CD14-positive monocyte (primary cell): Measurements from ENCODE around the gene ADK. TPM values are rescaled to one million over a fixed set of nuclear protein-coding genes. Genes with fewer than 3 reads are reported as not detected.

Source experiments
- DNase-seq, 3 donors: peaks; one replicate each; pipeline ENCODE4 v3.0.0-alpha.2; 2011 to 2022
- H2AFZ ChIP-seq: 2 replicates; pipeline ENCODE4 v1.6.0; 2012; ENCODE audit warnings: mild to moderate bottlenecking, low read depth, low read length, inconsistent platforms; ENCODE audit not compliant: insufficient read depth, poor library complexity, severe bottlenecking
- H3K27ac ChIP-seq, 2 donors: 1 replicate in 1 of 2; 2 replicates in 1 of 2; pipeline ENCODE4 v1.5.1; 2012 to 2013; ENCODE audit warnings: low read length in 2 of 2, control low read depth in 1 of 2, inconsistent platforms in 1 of 2, low read depth in 1 of 2, mild to moderate bottlenecking in 1 of 2
- H3K27me3 ChIP-seq, 2 donors: one replicate each; pipeline versions ENCODE4 v1.6.0 to v1.6.1; 2011 to 2013; ENCODE audit warnings: low read length in 2 of 2; ENCODE audit not compliant: control insufficient read depth in 2 of 2, insufficient read depth in 2 of 2
- H3K36me3 ChIP-seq, 2 donors: replicated peaks in 1 of 2; 1 replicate in 1 of 2; 2 replicates in 1 of 2; pipeline versions ENCODE4 v1.5.1 to v1.6.1; 2012 to 2013; ENCODE audit warnings: low read length in 2 of 2, control low read depth in 1 of 2, inconsistent platforms in 1 of 2, mild to moderate bottlenecking in 1 of 2; ENCODE audit not compliant: insufficient read depth in 2 of 2, control insufficient read depth in 1 of 2
- H3K4me1 ChIP-seq, 2 donors: 1 replicate in 1 of 2; 2 replicates in 1 of 2; pipeline versions ENCODE4 v1.5.1 to v1.6.1; 2012 to 2013; ENCODE audit warnings: low read length in 2 of 2, control low read depth in 1 of 2, inconsistent platforms in 1 of 2, mild to moderate bottlenecking in 1 of 2, moderate library complexity in 1 of 2; ENCODE audit not compliant: insufficient read depth in 2 of 2, control insufficient read depth in 1 of 2
- H3K4me2 ChIP-seq: replicated peaks from 2 replicates; pipeline ENCODE3; 2012; ENCODE audit warnings: low read length, moderate library complexity, mild to moderate bottlenecking; ENCODE audit not compliant: poor library complexity, severe bottlenecking; ENCODE audit errors: extremely low read depth
- H3K4me3 ChIP-seq, 3 experiments: fragments of 200-600 bp in 1 of 3; sonication (generic) in 1 of 3; replicated peaks in 1 of 3; 1 replicate in 2 of 3; 2 replicates in 1 of 3; pipeline ENCODE4 v1.5.1; 2011 to 2013; ENCODE audit warnings: low read length in 3 of 3, mild to moderate bottlenecking in 3 of 3, control low read depth in 2 of 3, low read depth in 2 of 3, inconsistent platforms in 1 of 3, moderate library complexity in 1 of 3
- H3K79me2 ChIP-seq: 2 replicates; pipeline ENCODE4 v1.6.0; 2012; ENCODE audit warnings: mild to moderate bottlenecking, control low read depth, inconsistent platforms, low read length, moderate library complexity; ENCODE audit not compliant: insufficient read depth
- H3K9ac ChIP-seq: 2 replicates; pipeline ENCODE4 v1.6.0; 2017; ENCODE audit warnings: low read length, mild to moderate bottlenecking; ENCODE audit not compliant: insufficient read depth, poor library complexity, severe bottlenecking
- H3K9me3 ChIP-seq, 2 donors: replicated peaks in 1 of 2; 1 replicate in 1 of 2; 2 replicates in 1 of 2; pipeline versions ENCODE4 v1.5.1 to v1.6.1; 2012 to 2013; ENCODE audit warnings: low read length in 2 of 2, control low read depth in 1 of 2; ENCODE audit not compliant: control insufficient read depth in 1 of 2, insufficient read depth in 1 of 2
- H4K20me1 ChIP-seq: 2 replicates; pipeline ENCODE4 v1.6.0; 2012; ENCODE audit warnings: mild to moderate bottlenecking, low read length, control low read depth, moderate library complexity; ENCODE audit not compliant: insufficient read depth
- H3K27ac Mint-ChIP-seq, 7 donors: one replicate each; pipeline ENCODE4 v1.8.0; 2020; ENCODE audit warnings: mild to moderate bottlenecking in 7 of 7, mixed read lengths in 7 of 7, moderate library complexity in 6 of 7, inconsistent platforms in 2 of 7
- H3K27me3 Mint-ChIP-seq, 3 donors: one replicate each; pipeline ENCODE4 v1.8.0; 2021 to 2022; ENCODE audit warnings: low read depth in 3 of 3, mild to moderate bottlenecking in 3 of 3, mixed read lengths in 3 of 3, moderate library complexity in 3 of 3, inconsistent platforms in 1 of 3
- H3K36me3 Mint-ChIP-seq, 2 donors: one replicate each; pipeline ENCODE4 v1.8.0; 2020; ENCODE audit warnings: mixed read lengths in 2 of 2, inconsistent platforms in 1 of 2, mild to moderate bottlenecking in 1 of 2
- H3K4me1 Mint-ChIP-seq: one replicate; pipeline ENCODE4 v1.8.0; 2020; ENCODE audit warnings: mild to moderate bottlenecking, mixed read lengths
- H3K4me3 Mint-ChIP-seq, 2 donors: one replicate each; pipeline ENCODE4 v1.8.0; 2020; ENCODE audit warnings: mild to moderate bottlenecking in 2 of 2, mixed read lengths in 2 of 2, moderate library complexity in 1 of 2
- H3K9me3 Mint-ChIP-seq, 7 donors: one replicate each; pipeline ENCODE4 v1.8.0; 2020 to 2022; ENCODE audit warnings: mixed read lengths in 7 of 7, mild to moderate bottlenecking in 6 of 7, moderate library complexity in 6 of 7, inconsistent platforms in 2 of 7
- CTCF ChIP-seq: fragments of 200-600 bp; IDR thresholded peaks from one replicate; pipeline ENCODE4 v1.8.0; 2022; ENCODE audit warnings: antibody characterized with exemption, mild to moderate bottlenecking
- WGBS: methylation state at CpG from one replicate; pipeline ENCODE4 v1.1.5; 2013; ENCODE audit warnings: missing lambda C conversion rate; ENCODE audit not compliant: insufficient coverage; 5-methylcytosine and 5-hydroxymethylcytosine counted together
- intact Hi-C, 2 donors: fragments of 100-400 bp; cut with micrococcal nuclease; formaldehyde crosslinking; loops; one replicate each; pipeline versions ENCODE4 v1.15.0 to v1.15.1; 2023
- polyA plus RNA-seq, 3 donors: library from polyadenylated mRNA; depleted of rRNA in 1 of 3; unstranded in 2 of 3; stranded (reverse) in 1 of 3; fragments of 300-500 nt in 2 of 3; fragments of >200 nt in 1 of 3; fragmentation: Illumina TruSeq in 2 of 3; gene quantifications; 1 replicate in 2 of 3; 2 replicates in 1 of 3; pipeline ENCODE4 v1.2.3, GENCODE V29; 2012 to 2021

The ADK gene
- polyA plus RNA-seq, 3 donors = 6.4 to 38.2 (median 35.7) TPM

GRCh38 chr10:74589226-74589673 lies 438.2 kb downstream of the ADK start:
- H3K9ac ChIP-seq = no peak overlapping the region
- H3K4me1 ChIP-seq = peaks cover 0 to 4% of the 10 kb centered on the region in 2 donors
- Mint-ChIP-seq H3K27ac (peak overlapping the region in 1 of 7 donors; percentile 20), H3K4me3 (no peak overlapping the region), H3K36me3 (peaks cover 0 to 6% of the 10 kb centered on the region in 2 donors), H3K9me3 (no peaks in the 10 kb centered on the region), H3K4me1 (peaks cover 16% of the 10 kb centered on the region), H3K27me3 (no peaks in the 10 kb centered on the region)
- H3K4me3 ChIP-seq = no peak overlapping the region
- intact Hi-C loops = no loop called here
- no peaks in the 10 kb centered on the region for H3K27me3 ChIP-seq
- no peak for TF ChIP-seq CTCF
- no peak overlapping the region for H3K27ac ChIP-seq
- H3K79me2 ChIP-seq = no peaks in the 10 kb centered on the region
- WGBS = 49% methylated on average over 3 of the region's 6 CpGs
- no peaks in the 10 kb centered on the region for H4K20me1 ChIP-seq
- no peak overlapping the region for H3K4me2 ChIP-seq
- H3K36me3 ChIP-seq = peaks cover 6 to 12% of the 10 kb centered on the region in 2 donors
- no peak for DNase-seq
- no peaks in the 10 kb centered on the region for H3K9me3 ChIP-seq
- H2AFZ ChIP-seq = no peak overlapping the region

- Histone ChIP-seq H4K20me1 (no peaks in the 10 kb centered on the region), H2AFZ (no peak overlapping the region), H3K4me1 (peaks cover 0 to 4% of the 10 kb centered on the region in 2 donors), H3K9ac (no peak overlapping the region), H3K27me3 (no peaks in the 10 kb centered on the region), H3K79me2 (no peaks in the 10 kb centered on the region), H3K27ac (no peak overlapping the region), H3K4me3 (no peak overlapping the region), H3K9me3 (no peaks in the 10 kb centered on the region), H3K4me2 (no peak overlapping the region), H3K36me3 (peaks cover 6 to 12% of the 10 kb centered on the region in 2 donors)
- Mint-ChIP-seq H3K9me3 (no peaks in the 10 kb centered on the region), H3K4me3 (no peak overlapping the region), H3K36me3 (peaks cover 0 to 6% of the 10 kb centered on the region in 2 donors), H3K27me3 (no peaks in the 10 kb centered on the region), H3K27ac (no peak overlapping the region), H3K4me1 (peaks cover 16% of the 10 kb centered on the region)
- DNase-seq = no peak
- no CpG with 5 or more reads among the region's 2 CpGs for WGBS
- no peak for TF ChIP-seq CTCF
- intact Hi-C loops = no loop called here
Observed at GRCh38 chr10:74589851-74590250, 438.8 kb downstream of the ADK start.
